GM19468 (cell line): ENCODE data around the gene ZNF611.
"Not testable (repeated sequence)": the region's sequence is repeated elsewhere in the genome, so short reads cannot be mapped to it uniquely, and the experiment has no call there.

ENCODE experiments used
- ATAC-seq: cut with Tn5 transposase; IDR thresholded peaks from one replicate; pipeline ENCODE4 v1.9.1; 2021; ENCODE audit warnings: mild to moderate bottlenecking, moderate library complexity, moderate number of reproducible peaks; ENCODE audit not compliant: unreplicated experiment; ENCODE audit errors: extremely low read depth

ZNF611 gene

DNA sequence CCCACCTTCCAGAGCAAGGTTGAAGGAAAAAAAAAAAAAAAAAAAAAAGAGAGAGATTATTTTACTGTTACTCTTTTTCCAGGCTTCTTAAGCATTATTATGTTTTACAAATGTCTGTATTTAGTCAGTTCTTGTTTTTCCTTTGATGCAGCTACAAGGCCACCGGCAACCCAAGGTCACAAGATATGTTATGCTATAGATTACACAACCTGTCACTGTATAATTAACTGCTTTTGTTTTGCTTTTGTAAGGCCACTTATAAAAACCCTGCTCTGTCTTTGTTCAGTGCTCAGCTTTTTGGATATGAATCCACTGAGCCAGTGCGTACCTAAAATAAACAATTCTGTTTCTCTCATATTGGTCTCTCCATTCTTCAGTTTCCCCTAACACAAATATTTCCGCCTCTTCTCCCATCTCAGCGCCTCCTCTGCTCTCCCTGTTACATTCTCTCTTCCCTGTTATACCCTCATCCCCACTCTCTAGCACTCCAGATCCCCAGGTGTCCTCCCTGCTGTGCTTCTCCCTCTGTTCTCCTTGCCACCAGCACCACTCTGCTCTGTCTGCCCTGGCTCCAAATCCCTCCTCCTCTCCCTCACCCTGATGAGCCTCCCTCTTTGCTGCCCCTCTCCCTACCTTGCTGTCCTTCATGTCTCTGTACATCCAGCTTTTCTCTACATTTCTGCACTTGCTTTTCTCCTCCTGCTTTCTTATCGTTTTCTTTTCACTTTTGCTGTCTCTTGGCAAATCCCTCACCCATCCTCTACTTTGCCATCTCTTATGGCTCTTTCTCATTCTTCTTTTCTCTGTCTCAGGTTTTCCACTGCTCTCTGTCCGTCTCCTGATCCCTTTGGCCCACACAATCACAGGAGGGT, 45.7 kb downstream of the ZNF611 start:
- not testable (repeated sequence) for ATAC-seq

DNA sequence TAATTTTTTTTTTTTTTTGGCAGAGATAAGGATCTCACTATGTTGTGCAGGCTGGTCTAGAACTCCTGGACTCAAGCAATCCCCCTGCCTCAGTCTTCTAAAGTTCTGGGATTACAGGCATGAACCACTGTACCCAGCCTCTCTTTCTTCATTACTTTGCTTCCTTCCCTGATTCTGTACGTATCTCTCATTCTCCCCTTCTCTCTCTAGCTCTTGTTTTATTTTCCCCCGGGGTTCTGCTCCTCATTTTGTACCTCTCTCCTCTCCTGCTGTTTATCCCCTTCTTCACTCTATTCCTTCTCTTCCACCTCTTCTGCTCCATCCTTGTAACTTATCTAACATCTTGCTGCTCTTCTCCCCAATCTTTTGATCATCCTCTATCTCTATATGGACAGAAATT, 46.5 kb downstream of the ZNF611 start:
- no peak for ATAC-seq

DNA sequence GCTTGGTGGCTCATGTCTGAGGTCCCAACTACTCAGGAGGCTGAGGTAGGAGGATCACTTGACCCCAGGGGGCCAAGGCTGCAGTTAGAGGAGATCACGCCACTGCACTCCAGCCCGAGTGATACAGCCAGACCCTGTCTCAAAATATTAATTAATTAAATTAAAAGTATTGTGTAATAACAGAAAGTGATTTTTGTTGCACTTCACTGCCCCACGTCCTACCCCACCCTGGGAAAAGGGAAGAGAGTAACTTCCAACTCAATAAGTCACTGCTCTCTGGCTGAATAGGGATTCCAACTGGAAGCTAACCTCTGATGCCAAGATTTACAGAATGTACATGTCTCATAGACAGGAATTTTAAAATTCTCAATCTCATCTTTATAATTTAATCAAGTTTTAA, 47.2 kb downstream of the ZNF611 start:
- no peak for ATAC-seq

DNA sequence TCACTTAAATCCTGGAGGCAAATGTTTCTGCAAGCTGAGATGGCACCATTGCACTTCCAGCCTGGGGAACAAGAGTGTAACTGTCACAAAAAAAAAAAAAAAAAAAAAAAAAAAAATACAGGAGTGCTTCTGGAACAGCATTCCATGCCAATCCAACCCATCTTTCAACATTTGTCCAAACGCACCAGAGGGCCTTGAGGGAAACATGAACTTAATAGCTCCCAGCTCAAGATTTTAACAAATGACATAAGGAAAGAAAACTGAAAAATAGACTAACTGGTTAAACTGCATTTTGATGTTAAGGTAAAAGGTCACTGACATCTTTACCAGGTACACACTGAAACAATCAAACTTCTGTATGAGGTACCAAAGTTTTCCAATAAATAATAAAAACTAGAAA, 49.0 kb downstream of the ZNF611 start:
- ATAC-seq, result no peak

DNA sequence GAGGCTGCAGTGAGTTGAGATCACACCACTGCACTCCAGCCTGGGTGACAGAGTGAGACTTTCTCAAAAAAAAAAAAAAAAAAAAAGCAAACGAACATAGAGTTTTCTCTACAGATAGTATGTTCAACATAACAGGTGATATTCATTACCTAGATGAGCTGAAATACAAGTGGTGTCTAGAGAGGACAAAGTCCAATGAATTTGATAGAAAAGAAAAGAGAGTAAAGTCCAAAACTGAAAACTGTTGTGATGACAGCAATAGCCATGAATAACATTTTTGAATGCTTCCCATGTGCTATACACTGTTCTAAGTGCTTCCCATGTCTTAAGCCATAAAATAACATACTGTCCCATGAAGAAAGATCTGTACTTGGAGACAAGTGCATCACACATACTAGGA, 53.6 kb downstream of the ZNF611 start:
- ATAC-seq, result not testable (repeated sequence)

DNA sequence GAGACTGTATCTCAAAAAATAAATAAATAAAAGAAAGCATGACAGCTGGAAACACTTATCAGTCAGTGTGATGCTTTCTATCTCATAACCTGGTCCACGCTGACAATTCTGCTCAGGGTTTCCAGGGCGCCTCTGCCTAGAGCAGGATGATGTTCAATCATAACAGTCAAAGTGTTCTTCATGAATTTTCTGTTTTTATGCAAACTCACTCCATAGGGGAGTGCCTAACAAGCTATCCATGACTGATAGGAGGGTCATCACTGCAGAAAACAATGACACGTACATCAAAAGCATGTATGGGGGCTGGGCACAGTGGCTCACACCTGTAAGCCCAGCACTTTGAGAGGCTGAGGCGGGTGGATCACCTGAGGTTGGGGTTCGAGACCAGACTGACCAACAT, 55.2 kb downstream of the ZNF611 start:
- no peak for ATAC-seq

DNA sequence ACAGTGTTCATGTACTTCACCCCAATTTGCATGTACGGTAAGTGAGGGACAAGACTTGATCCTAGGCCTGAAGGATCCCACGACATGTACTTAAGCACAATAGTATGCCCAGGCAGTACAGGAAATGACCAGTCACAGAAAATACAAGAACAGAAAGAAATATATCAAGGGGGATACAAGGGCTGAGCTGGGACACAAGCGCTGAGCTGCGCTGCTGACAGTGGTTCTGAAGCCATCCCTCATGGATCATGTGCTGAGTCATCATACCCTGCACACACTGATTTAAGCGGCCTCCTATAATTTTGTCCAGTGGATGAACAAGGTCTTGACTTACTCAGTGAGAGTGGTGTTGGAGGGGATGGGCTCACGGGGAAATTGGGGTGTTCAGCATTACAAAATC, 59.6 kb downstream of the ZNF611 start:
- not testable (repeated sequence) for ATAC-seq

DNA sequence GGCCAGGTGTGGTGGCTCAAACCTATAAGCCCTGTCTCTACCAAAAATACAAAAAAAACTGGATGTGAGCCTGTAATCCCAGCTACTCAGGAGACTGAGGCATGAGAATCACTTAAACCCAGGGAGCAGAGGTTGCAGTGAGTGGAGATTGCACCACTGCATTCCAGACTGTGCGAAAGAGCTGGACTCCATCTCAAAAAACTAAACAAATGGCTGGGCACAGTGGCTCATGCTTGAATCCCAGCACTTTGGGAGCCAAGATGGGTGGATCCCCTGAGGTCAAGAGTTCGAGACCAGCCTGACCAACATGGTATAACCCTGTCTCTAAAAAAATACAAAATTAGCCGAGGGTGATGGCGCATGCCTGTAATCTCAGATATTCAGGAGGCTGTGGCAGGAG, 61.8 kb downstream of the ZNF611 start:
- no peak for ATAC-seq

DNA sequence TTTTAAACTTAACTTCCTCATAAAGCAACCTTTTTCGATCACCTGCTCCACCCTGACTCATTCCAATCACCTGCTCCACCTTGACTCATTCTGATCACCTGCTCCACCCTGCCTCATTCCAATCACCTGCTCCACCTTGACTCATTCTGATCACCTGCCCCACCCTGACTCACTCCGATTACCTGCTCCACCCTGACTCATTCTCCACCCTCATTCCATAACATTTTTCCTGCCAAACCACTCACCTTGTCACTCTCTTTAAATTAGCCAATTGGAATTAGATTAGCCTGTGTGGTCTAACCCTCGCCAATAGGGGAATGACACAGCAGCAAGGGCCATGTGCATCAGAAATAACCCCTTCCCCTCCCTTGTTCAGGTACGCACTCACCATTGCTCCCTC, 64.8 kb downstream of the ZNF611 start:
- ATAC-seq, result no peak

DNA sequence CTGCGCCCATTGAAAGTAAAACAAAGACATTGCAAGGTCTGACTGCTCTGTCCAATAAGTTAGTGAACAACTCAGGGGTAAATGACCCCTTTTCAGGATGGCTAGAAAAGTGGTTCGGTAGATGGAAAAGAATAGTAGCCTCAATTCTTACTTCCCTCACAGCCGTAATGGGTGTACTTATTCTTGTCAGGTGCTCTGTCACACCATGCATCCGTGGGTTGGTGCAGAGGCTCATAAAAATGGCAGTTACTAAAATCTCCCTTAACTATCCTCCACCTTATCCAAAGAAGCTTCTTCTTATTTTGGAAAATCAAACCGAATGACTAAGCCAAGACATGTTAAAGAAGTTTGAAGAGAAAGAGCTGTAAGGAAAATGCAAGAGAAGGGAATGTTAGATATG, 65.3 kb downstream of the ZNF611 start:
- ATAC-seq, result no peak

DNA sequence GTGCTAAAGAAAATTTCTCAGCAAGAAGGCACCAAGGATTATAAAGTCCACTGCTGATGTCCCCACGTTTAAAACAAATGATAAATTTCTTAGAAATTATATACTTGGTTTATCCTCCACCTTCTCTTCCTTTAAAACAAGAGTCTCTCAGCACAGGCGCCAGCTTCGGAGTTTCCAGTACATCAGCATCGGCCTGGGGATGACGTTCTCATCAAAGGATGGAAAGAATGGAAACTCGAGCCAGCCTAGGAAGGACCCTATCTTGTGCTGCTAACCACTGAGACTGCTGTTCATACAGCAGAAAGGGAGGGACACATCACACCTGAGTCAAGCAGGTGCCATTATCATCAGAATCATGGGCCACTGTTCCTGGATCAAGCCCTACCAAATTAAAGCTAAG, 66.9 kb downstream of the ZNF611 start:
- ATAC-seq, result no peak

DNA sequence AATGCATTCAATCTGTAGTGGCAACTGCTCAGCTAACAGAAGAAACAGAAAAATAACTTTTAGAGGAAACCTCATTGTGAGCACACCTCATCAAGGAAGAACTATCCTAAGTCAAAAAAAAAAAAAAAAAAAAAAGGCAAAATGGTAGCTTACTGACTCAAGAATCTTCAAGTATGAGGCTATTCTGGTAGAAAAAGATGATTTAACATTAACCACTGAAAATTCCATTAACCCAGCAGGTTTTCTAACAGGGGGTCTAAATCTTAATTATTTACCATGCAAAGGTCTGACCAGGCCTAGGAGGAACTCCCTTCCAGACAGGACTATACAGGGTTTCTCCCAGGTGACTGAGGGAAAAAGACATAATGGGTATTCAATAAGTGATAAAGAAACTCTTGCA, 68.3 kb downstream of the ZNF611 start:
- no peak for ATAC-seq

DNA sequence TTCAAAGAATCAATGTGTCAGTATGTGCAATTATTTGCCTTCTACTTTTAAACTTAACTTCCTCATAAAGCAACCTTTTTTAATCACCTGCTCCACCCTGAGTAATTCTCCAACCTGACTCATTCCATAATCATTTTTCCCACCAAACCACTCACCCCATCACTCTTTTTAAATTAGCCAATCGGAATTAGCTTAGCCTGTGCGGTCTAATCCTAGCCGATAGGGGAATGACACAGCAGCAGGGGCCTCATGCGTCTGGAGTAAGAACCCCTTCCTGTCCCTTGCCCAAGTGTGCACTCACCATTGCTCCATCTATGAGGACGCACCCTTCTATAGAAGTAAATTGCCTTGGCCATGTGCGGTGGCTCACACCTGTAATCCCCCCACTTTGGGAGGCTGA, 69.3 kb downstream of the ZNF611 start:
- ATAC-seq, result no peak

DNA sequence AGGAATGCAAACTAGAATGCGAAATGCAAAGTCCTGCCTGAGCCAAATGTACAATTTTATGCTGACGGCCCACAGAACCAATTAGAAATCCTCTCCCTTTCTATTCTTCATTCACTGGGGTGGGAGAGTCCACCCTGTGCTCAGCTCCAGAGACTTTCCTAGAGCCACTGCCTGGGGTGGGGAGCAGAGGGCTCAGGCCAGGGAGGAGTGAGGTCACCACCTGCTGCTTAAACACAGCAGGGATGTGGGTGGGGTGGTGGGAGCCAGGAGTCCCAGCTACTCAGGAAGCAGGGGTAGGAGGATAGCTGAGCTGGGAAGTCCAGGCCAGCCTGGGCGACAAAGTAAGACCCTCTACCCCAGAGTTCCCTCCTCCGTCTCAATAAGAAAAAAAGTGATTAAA, 69.8 kb downstream of the ZNF611 start:
- ATAC-seq, result no peak

DNA sequence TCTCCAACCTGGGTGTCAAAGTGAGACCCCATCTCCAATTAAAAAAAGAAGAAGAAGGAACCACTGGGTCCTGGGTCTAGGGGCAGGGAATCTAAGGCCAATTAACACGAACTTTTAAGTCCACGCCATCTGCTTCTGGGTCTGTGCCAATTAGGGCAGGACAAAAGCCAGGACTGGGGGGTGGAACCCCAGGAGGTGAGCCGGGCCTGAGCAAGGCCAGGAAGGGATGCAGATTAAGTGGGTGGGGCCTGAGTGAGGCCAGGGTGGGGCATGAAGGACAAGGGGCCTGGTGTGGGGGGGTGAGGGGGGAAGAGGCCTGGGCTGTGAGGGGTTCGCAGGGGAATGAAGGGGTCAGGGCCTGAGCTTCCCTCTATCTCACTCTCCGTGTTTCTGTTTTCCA, 70.4 kb downstream of the ZNF611 start:
- ATAC-seq, result no peak

DNA sequence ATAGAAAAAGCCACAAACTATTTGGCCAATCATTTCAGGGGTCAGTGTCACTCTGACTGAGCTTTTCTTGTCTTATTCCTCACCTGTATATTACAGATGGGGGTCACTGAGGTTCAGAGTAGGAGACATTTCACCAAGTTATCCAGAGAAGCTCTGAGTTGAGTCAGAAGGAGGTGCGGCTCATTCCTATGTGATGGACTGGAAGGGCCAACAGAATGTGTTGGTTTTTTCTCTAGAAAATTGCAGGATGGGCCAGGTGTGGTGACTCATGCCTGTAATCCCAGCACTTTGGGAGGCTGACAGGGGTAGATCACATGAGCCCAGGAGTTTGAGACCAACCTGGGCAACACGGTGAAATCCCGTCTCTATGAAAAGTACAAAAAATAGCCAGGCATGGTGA, 72.2 kb downstream of the ZNF611 start:
- no peak for ATAC-seq

DNA sequence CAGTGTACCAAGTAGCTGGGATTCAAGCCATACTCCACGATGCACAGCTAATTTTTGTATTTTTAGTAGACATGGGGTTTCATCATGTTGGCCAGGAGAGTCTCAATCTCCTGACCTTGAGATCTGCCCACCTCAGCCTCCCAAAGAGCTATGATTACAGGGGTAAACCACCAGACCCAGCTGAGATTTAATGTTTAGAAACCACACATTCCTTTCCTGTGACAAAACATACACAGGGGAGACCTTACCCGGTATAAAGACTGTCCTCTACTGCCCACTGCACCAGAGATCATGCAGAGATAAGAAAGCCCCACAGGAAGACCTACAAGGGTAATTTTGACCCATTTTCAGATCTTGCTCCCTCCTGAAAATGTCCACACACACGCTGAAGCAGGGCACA, 73.9 kb downstream of the ZNF611 start:
- ATAC-seq, result no peak

DNA sequence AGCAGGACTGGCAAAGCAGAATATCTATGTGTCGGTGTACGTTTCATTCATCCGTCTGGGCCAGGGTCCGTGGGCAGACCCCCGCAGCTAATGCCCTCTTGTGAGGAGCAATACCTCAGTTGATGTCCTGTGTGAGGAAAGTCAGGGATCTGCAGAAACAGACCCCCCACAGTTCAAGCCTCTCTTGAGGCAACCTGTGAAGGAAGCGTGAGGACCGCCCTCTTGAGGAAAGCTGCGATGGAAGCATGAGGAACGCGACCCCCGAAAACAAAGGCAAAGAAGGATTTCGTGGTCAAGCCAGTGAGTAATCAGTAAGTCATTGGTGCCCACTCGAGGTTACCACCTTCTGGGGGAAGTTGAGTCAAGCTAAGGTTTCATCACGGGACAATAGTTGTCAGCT, 75.8 kb downstream of the ZNF611 start:
- ATAC-seq, result no peak

DNA sequence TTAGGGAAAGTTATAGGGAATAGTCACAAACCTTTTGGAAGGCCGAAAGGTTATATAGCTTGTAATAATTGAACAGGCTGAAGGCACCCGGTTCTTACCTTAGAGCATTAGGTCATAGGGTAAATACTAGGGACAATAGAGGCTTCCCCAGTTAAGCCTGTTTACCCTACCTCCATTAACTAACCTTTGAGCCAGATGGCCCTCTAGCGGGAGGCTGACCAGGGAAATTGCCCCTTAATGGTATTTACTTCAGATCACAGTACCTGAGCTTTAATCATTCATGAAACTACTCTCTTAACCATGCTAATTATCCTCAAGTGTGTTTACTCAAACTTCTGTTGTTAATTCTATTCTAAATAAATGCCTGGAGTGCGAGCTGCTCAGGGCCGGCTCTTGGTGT, 76.2 kb downstream of the ZNF611 start:
- no peak for ATAC-seq

DNA sequence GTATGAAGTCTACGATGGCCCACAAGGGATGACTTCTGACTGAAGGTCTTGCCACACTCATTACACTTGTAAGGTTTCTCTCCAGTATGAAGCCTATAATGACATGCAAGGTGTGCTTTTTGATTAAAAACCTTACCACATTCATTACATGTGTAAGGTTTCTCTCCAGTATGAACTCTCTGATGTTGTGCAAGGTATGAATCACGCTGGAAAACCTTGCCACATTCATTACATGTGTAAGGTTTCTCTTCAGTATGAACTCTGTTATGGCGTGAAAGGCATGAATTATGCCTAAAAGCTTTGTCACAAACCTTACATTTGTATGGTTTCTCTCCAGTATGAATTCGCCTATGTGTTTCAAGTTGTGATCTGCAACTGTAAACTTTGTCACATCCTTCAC, 81.7 kb downstream of the ZNF611 start:
- ATAC-seq, result no peak
